ENCODE data around the gene SIVA1.

DNA sequence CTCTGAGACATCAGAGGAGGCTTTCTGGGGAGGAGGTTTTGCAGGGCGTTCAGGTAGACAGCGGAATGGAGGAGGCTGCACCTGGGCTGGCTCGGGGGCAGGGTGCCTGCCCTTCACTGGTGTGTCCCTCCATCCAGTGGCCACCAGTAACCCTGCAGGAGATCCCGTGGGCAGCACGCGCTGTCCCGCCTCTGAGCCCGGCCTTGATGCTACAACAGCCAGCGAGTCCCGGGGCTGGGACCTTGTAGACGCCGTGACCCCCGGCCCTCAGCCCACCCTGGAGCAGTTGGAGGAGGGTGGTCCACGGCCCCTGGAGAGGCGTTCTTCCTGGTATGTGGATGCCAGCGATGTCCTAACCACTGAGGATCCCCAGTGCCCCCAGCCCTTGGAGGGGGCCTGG lies 38.9 kb upstream of the SIVA1 start:
- TF ChIP-seq, protein P1, sequence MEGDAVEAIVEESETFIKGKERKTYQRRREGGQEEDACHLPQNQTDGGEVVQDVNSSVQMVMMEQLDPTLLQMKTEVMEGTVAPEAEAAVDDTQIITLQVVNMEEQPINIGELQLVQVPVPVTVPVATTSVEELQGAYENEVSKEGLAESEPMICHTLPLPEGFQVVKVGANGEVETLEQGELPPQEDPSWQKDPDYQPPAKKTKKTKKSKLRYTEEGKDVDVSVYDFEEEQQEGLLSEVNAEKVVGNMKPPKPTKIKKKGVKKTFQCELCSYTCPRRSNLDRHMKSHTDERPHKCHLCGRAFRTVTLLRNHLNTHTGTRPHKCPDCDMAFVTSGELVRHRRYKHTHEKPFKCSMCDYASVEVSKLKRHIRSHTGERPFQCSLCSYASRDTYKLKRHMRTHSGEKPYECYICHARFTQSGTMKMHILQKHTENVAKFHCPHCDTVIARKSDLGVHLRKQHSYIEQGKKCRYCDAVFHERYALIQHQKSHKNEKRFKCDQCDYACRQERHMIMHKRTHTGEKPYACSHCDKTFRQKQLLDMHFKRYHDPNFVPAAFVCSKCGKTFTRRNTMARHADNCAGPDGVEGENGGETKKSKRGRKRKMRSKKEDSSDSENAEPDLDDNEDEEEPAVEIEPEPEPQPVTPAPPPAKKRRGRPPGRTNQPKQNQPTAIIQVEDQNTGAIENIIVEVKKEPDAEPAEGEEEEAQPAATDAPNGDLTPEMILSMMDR (IDR thresholded peaks at IDR 0.05; ENCODE audit: insufficient read depth, low read length, poor library complexity, severe bottlenecking): no peak
- no peak for TF ChIP-seq EZH2phosphoT487 (conservative IDR thresholded peaks at IDR 0.05; ENCODE audit: low read length)

All from SU-DHL-6 (cell line).